ENCODE measurements around the gene FADS2. TPM values are rescaled to one million over a fixed set of nuclear protein-coding genes. Genes with fewer than 3 reads are reported as not detected.

Gene FADS2
- total RNA-seq, 1 experiment from 2014 or later = 36.3 TPM

GRCh38 chr11:61853698-61854169 is 25.6 kb downstream of the FADS2 start:
- Histone ChIP-seq H3K36me3 (ENCODE audit: control insufficient read depth, insufficient read depth, low read length) (no peaks in the 10 kb centered on the region), H3K4me1 (no peaks in the 10 kb centered on the region), H3K4me3 (ENCODE audit: low read depth, low read length) (no peak overlapping the region), H3K27me3 (replicated peaks; ENCODE audit: control insufficient read depth, insufficient read depth, low read length) (no peaks in the 10 kb centered on the region), H3K9me3 (no peaks in the 10 kb centered on the region)
- H3K9me3 Mint-ChIP-seq (ENCODE audit: unreplicated experiment) = no peaks in the 10 kb centered on the region
- no peaks in the 10 kb centered on the region for H3K27me3 Mint-ChIP-seq (ENCODE audit: insufficient read depth, unreplicated experiment)
- CTCF ChIA-PET = no interaction called here
- POLR2A ChIA-PET = no interaction called here
- H3K4me3 Mint-ChIP-seq (ENCODE audit: unreplicated experiment) = no peak overlapping the region
- no peak for DNase-seq
- BruUV-seq (replicated peaks) = no TSS peak
- H3K27ac Mint-ChIP-seq (ENCODE audit: unreplicated experiment) = no peak overlapping the region
- intact Hi-C loops (cut with micrococcal nuclease; ENCODE audit: unreplicated experiment) = no loop called here
- no peaks in the 10 kb centered on the region for H3K4me1 Mint-ChIP-seq (ENCODE audit: low read depth, unreplicated experiment)
- no peaks in the 10 kb centered on the region for H3K36me3 Mint-ChIP-seq (ENCODE audit: insufficient read depth, unreplicated experiment)
- no peak for TF ChIP-seq CTCF (IDR thresholded peaks at IDR 0.05; ENCODE audit: insufficient read depth in 1 of 2, low read depth in 1 of 2, low read length in 1 of 2, severe bottlenecking in 1 of 2, unreplicated experiment in 1 of 2)

- no peak for DNase-seq
- H3K9me3 Mint-ChIP-seq (ENCODE audit: unreplicated experiment) = no peaks in the 10 kb centered on the region
- Histone ChIP-seq H3K9me3 (no peaks in the 10 kb centered on the region), H3K27me3 (replicated peaks; ENCODE audit: control insufficient read depth, insufficient read depth, low read length) (no peaks in the 10 kb centered on the region), H3K4me3 (ENCODE audit: low read depth, low read length) (no peak overlapping the region), H3K36me3 (ENCODE audit: control insufficient read depth, insufficient read depth, low read length) (no peaks in the 10 kb centered on the region), H3K4me1 (no peaks in the 10 kb centered on the region)
- no TSS peak for BruUV-seq (replicated peaks)
- intact Hi-C loops (cut with micrococcal nuclease; ENCODE audit: unreplicated experiment) = no loop called here
- CTCF ChIA-PET = no interaction called here
- H3K27ac Mint-ChIP-seq (ENCODE audit: unreplicated experiment) = no peak overlapping the region
- TF ChIP-seq CTCF (IDR thresholded peaks at IDR 0.05; ENCODE audit: insufficient read depth in 1 of 2, low read depth in 1 of 2, low read length in 1 of 2, severe bottlenecking in 1 of 2, unreplicated experiment in 1 of 2) = no peak
- no peaks in the 10 kb centered on the region for H3K36me3 Mint-ChIP-seq (ENCODE audit: insufficient read depth, unreplicated experiment)
- no peak overlapping the region for H3K4me3 Mint-ChIP-seq (ENCODE audit: unreplicated experiment)
- POLR2A ChIA-PET = no interaction called here
- H3K27me3 Mint-ChIP-seq (ENCODE audit: insufficient read depth, unreplicated experiment) = no peaks in the 10 kb centered on the region
- no peaks in the 10 kb centered on the region for H3K4me1 Mint-ChIP-seq (ENCODE audit: low read depth, unreplicated experiment)
Measured at GRCh38 chr11:61854206-61854895, 26.3 kb downstream of the FADS2 start.

GRCh38 chr11:61854966-61855714 is 27.0 kb downstream of the FADS2 start:
- ChIA-PET CTCF (no interaction called here), POLR2A (no interaction called here)
- H3K36me3 Mint-ChIP-seq (ENCODE audit: insufficient read depth, unreplicated experiment) = no peaks in the 10 kb centered on the region

More at GRCh38 chr11:61854966-61855714, 27.0 kb downstream of the FADS2 start:
- H3K4me3 Mint-ChIP-seq (ENCODE audit: unreplicated experiment) = no peak overlapping the region
- Histone ChIP-seq H3K27me3 (replicated peaks; ENCODE audit: control insufficient read depth, insufficient read depth, low read length) (no peaks in the 10 kb centered on the region), H3K36me3 (ENCODE audit: control insufficient read depth, insufficient read depth, low read length) (no peaks in the 10 kb centered on the region), H3K4me3 (ENCODE audit: low read depth, low read length) (no peak overlapping the region), H3K9me3 (no peaks in the 10 kb centered on the region), H3K4me1 (no peaks in the 10 kb centered on the region)
- H3K27me3 Mint-ChIP-seq (ENCODE audit: insufficient read depth, unreplicated experiment) = no peaks in the 10 kb centered on the region
- intact Hi-C loops (cut with micrococcal nuclease; ENCODE audit: unreplicated experiment) = no loop called here
- TF ChIP-seq CTCF (IDR thresholded peaks at IDR 0.05; ENCODE audit: insufficient read depth in 1 of 2, low read depth in 1 of 2, low read length in 1 of 2, severe bottlenecking in 1 of 2, unreplicated experiment in 1 of 2) = no peak
- no peaks in the 10 kb centered on the region for H3K4me1 Mint-ChIP-seq (ENCODE audit: low read depth, unreplicated experiment)
- no peaks in the 10 kb centered on the region for H3K9me3 Mint-ChIP-seq (ENCODE audit: unreplicated experiment)
- no peak overlapping the region for H3K27ac Mint-ChIP-seq (ENCODE audit: unreplicated experiment)
- BruUV-seq (replicated peaks) = no TSS peak
- DNase-seq = no peak

Measured in Caco-2 (cell line).